HG03175 (cell line): ENCODE results near the gene CMBL.

Source experiments
- ATAC-seq: cut with Tn5 transposase; IDR thresholded peaks from one replicate; pipeline ENCODE4 v1.9.1; 2021; ENCODE audit warnings: mild to moderate bottlenecking, moderate library complexity; ENCODE audit not compliant: unreplicated experiment

CMBL gene

DNA sequence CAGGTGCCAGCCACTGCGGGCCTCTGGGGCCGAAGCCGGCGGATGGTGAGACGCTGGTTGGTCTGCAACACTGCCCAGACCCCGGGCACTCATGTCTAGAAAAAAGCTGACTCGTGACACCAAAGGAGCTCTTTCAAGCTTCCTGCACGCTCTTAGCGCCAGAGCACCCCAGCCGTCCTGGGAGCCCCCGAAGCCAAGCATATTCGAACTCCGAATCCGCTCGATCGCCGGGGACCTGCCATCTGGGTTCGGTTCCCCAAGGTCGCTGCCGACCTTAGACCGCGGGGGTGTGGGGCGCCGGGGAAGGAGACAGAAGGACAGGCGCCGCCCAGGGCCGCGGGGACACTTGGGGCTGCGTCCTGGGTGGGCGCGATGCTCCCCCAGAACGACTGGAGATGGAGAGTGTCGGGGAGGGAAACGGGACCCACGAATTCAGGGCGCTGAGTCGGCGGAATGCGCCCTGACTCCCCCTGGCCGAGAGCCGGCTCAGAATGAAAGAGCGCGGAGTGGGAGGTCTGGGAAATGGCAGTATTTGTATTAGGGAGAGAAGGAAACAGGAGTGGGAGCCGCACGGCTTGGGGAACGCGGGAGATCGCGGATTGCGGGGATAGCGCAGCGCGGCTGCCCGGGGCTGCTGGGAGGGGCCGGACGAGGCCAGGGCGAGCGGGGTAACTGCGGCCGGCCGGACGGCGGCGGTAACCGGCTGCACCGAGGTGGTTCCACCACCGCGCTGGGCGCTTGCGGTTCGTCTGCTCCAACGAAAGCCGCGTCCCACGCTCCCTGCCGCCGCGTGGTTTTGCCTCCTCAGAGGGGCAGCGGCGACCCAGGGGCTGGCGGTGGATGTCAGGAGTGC, 25.7 kb upstream of the CMBL start:
- peak; percentile 71 for ATAC-seq

DNA sequence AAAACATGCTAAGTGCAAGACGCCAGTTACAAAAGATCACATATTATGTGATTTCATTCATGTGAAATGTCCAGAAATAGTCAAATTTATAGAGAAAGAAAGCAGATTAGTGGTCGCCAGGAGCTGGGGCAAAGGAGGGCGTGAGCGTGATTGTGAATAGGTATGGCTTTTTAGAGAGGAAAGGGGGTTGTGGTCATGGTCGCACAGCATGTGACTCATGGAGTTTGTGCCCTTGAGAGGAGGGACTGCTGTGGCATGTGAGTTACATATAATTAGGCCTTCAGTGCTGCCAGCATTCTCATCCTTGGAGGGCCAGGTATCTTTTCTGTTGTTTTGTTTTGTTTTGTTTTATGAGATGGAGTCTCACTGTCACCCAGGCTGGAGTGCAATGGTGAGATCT, 24.6 kb upstream of the CMBL start:
- no peak for ATAC-seq

DNA sequence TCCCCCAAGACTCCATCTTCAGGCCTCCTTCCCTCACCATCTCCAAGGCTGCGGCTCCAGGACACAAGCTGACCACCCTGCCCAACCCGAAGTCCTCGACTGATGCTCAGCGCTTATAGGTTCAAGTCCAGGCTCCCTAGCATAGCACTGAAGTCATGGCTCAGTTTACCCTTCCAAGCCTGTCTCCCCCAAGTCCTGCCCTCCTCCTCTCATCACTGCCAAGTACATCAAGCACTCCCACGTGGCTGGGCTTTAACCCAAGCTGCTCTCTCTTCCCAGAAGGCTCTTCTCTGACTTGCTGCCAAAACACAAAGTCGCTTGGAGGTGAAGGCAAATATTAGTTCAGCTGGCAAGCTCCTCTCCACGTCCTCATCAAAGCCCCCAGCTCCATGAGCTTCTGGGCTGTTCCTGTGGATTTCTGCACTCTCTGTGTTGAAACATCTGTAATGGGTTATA, 23.7 kb upstream of the CMBL start:
- no peak for ATAC-seq

DNA sequence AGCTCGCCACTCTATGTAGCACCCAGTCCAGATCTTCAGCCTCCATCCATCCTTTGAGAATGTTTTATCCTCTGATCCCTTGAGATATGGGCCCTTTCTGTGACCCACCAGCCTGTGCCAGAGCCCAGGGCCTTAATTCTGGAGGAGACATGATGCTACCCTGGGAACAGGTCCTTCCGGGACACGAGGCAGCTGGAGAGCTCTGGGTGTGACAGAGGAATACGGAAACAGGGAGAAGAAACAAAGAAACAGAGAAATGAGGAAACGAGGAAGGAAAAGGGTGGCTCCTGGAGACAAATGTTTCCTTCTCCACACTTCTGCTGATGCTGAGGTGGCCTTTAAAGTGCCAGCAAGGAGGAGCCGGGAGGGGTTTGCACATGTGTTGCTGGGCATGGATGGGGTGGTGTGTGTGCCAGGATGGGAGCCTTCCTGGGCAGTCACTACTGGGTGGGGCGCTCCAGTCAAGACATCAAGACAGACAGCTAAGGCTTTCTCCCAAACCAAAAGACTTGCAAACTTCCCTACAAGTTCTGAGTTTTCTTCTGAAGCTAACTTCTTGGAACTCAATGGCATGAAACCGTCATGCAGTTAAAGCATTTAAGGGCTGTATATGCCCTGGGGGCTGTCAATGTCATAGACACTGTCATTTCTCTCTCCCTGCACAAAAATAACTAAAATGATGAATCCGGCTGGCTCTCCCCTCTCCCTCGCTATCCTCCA, 23.0 kb upstream of the CMBL start:
- ATAC-seq, result no peak

DNA sequence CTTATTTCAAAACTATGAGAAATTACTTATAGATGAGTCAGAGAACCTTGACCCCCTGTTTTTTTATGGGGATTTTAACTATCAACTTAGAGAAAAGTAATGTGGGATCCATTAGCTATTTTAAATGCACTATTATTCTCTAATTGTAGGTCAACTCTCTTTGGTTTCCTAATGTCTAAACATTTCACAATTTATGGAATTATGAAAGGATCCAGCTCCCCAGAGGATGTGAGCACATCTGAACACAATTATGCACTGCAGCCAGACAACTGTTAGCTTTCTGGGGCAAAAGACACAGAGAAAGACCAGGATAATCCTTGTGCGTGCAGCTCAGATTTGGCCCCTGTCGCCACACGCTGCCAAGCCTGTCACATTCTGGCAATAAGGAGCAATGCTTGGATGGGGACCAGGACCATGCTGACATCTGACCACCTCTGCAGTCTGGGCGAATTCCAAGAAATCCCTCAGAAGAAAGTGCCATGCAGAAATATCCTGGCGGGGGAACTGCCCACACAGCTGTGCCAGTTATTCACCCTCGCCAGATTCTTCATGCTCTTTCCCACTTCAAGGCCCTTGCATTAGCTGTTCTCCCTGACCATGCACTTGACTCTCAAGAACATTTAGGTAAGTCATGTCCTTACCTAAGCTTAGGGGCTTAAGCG, 22.2 kb upstream of the CMBL start:
- no peak for ATAC-seq

DNA sequence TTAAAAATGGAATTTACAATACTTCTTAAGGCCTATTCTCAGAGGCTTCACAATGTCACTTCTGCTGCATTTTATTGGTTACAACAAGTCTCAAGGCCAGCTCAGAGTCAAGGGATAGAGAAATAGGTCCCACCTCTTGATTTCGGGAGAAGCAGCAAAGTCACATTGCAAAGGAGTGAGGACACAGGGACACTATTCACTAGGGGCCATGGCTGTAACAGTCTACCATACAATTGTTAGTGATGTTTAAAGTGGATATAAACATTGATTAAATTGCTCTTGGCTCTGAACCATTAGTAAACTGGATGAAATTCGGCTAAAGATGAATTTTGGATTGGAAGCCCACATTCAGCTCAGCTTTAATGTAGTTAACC, 21.7 kb upstream of the CMBL start:
- no peak for ATAC-seq

DNA sequence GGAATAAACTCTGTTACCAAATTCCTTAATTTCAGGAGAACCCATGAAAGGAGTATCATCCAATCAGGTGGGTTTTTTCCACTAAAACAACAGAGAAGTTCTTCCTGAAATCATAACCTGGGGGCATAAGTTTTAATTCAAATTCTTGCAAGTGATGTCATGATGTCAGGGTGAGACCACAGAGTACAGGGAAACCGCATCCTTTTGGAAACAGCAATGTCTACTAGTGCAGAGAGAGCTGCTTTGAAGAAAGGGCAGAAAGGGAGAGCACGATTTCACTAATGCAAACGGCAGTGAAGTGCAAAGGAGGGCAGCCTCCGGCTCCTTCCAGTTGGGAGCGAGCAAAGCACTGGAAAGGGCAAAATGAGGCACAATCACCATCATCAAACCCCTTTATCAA, 20.6 kb upstream of the CMBL start:
- no peak for ATAC-seq

DNA sequence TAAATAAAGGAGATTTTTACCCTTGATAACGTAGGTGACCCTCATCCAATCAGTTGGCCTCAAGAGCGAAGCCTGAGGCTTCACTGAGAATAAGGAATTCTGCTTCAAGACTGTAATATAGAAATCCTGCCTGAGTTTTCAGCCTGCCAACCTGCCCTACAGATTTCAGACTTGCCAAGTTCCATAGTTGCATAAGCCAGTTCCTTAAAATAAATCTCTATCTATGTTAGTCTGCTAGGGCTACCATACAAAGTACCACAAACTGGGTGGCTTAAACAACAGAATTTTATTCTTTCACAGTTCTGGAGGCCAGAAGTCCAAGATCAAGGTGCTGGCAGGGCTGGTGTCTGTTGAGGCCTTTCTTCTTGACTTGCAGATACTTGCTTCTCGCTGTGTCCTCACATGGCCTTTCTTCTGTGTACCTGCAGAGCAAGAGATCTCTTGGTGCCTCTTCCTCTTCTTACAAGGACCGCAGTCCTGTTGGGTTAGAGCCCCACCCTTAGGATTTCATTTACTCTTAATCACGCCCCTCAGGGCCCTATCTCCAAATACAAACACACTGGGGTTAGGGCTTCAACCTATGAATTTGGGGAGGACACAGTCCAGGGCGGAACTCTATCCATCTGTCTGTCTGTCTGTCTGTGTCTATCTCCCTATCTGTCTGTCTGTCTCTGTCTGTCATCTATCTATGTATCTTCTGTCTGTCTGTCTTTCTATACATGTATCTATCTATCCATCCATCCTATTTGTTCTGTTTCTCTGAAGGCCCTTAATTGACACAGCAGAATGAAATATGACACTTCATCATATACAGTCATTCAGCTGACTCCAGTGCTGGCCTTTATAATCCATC, 17.0 kb upstream of the CMBL start:
- no peak for ATAC-seq

DNA sequence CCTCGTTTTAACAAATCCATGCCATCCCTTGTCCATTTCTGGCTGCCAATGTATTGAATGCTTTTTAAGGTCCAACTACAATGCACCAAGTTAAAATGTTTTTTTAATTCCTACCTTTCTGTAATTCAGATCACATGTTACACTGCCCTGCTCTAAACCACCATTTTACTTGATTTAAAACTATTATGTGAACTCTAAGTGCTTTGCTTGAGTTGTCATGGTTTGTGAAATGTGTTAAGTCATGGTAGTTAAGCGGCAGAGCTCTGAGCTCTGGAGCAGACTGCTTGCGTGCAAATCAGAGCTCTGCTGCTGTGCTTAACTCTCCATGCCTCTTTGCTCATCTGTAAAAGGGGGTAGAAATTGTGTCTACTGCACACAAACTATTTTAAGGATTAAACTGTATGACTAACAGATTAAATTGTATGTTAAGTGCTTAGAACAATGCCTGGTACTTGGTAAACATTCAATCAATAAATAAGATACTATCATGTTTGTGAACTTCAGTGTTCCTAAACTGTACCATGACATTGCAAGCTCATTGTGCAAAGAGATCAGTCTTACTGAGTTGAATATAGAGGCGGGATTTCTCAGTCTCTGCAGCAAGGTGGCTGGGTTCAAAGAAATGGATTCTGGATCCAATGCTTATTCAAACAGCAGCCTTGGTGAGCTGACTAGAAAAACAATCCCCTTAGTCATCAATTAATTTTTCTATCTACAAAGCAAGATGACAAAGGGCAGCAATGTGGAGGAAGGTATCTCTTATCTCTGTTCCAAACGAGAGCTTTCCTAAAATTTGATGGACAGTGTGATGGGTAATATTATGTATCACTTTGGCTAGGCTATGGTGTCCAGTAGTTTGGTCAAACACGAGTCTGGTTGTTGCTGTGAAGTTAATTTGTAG, 16.1 kb upstream of the CMBL start:
- ATAC-seq, result no peak

DNA sequence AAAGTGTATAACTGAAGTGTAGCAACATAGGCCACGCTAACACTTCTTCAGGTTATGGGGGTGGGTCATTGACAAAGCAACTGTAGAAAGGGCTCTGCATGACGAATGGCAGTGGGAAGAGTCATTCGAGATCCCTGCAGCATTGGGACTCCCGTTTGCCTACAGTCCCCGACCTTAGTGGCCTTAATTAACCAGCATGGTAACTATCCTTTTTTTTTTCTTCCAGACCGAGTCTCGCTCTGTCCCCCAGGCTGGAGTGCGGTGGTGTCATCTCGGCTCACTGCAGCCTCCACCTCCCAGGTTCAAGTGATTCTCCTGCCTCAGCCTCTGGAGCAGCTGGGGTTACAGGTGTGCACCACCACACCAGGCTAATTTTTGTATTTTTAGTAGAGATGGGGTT, 14.2 kb upstream of the CMBL start:
- ATAC-seq, result no peak

DNA sequence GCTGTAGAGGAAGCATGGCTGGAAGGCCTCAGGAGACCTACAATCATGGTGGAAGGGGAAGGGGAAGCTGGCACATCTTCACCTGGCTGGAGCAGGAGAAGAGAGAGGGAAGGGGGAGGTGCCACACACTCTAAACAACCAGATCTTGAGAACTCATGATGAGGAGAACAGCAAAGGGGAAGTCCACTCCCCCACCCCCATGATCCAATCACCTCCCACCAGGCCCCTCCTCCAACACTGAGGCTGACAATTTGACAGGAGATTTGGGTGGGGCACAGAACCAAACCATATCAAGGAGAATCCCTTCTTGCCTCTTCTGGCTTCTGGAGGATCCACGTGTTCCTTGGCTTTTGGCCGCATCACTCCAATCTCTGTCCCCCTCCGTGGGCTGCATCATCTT, 13.1 kb upstream of the CMBL start:
- ATAC-seq, result no peak

DNA sequence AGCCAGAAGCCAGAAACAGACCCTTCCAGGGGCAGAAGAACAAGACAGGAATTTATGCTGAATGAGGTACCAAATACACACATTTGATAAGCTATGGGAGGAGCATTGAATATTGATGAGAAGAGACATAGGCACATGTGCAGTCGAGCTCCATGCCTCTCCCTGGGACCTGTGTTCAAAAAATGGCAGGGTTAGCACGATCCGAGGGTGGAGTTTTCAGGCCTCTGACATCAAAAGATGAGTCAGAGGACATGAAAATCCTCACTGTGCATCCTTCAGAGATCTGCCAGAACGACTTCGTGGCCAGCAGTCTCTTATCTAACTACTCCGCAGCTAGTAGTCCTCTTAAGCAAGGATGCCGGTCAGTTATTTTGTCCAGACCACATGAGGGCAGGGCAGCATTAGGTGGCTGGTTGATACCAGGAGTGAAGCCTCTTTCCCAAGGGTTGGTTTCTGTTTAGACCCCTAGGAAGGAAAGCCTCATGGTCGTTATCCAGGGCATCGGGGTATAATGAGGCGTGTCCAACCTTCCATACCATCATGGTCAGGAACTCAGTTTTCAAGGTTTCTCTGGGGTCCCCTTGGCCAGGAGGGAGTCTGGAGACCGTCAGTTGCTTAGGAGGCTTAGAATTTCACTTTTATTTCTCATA, 11.6 kb upstream of the CMBL start:
- ATAC-seq, result no peak

DNA sequence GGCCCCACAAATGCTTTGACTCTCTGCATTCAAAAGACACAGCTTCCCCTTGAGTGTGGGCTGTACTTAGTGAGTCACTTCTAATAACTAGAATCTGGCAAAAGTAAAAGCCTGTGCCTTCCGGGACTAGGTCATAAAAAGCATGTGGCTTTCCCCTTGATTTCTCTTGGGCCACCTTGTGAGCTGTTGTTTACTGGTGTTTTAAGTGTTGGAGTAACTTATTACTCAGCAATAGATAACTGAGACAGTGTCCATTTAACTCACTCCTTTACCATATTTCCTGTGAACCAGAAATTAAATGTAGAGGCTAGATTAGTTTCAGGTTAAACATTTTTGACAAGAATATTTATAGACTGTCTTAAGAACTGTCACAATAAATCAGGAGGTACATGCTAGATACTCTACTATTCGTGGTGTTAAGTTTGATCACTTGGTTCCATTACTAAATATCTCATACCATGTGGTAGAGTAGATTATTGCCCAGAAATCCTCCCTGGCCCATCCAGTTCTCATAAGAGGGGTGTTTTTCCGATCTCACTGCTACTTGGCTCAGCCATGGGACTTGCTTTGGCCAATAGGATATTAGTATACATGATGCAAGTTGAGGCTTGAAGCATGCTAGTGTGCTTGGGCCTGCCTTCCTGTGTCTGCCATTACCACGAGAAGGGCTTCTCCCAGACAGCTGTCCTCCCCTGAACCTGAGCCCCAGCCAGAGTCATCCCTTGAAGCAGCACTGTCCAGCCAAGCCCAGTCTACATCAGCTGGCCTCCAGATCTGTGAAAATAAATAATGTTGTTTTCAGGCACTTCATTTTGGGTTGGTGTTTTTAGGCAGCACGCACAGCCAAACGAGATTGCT, 10.4 kb upstream of the CMBL start:
- ATAC-seq, result peak; percentile 74

DNA sequence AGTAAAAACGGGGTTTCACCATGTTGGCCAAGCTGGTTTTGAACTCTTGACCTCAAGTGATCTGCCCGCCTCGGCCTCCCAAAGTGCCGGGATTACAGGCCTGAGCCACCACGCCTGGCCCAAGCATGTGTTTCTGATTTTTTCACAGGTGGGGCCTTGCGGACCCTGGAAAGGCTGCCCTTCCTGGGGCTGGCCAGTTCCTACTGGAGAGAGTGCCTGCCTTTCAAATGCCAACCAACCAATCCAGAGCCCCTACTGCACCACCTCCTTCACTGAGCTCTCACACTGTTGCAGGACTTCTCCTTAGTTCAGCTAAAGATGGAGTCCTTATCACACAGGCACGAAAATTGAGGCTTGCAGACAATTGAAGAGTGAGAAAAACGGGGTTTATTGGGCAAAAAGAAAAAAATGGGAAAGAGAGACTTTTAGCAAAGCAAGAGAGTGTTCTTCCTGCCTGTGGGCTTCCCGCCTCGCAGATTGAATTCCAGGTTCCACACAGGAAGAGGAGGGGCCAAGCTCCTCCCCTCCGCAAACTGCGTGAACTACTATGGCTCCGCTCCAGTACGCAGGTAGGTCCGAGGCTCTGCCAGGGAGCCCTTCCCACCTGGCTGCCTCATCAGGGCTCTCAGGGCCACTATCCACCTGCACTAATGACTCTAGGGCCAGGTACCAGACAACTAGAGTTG, 8.3 kb upstream of the CMBL start:
- no peak for ATAC-seq

DNA sequence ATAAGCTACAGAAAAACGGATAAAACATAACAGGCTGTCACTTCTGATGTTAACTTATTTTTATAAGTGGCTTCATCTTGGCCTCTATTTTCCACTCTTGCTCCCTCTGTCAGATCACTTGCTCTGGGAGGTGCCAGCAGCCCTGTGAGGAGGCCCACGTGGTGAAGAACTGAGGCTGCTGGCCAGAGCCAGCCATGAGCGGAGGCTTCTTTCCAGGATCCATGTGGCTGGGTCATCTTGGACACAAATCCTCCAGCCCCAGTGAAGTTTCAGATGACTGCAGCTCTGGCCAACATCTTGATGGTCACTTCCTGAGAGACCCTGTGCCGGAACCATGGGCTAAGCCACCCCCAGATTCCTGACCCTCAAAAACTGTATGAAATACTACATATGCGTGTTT, 7.5 kb upstream of the CMBL start:
- no peak for ATAC-seq

DNA sequence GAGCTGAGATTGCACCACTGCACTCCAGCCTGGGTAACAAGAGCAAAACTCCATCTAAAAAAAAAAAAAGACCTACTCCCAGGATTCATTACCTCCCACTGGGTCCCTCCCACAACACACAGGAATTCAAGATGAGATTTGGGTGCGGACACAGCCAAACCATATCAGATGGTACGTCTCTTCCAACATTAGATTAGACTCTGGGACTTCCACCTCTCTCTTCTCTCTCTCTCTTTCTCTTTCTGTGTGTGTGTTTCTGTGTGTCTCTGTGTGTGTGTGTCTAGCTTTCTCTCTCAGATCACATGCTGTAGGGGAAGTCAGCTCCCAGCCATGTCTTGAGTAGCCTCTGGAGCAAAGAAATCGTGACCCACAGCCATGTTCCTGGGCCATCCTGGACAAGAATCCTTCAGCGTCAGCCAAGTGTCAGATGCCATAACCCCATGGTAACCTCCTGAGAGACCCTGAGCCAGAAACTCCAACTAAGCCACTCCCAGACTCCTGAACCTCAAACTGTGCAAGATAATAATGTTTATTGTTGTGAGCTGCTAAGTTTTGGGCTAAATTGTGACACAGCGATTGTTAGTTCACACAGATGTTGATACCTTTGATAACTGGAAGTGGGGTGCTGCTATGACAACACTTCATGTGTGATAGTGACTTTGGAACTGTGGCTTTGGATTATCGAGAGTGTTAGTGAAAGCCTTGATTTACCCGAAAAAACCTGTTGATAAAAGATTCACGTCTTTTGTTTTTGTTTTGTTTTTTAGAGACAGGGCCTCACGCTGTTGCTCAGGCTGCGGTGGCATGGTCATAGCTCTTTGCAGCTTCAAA, 4.1 kb upstream of the CMBL start:
- ATAC-seq, result no peak
